NCI-H774 (cell line): Measurements from ENCODE around the gene SZT2.

ENCODE experiments used
- DNase-seq: peaks from one replicate; lab custom pipeline; 2025; lab: John Stamatoyannopoulos, UW

SZT2 gene

DNA sequence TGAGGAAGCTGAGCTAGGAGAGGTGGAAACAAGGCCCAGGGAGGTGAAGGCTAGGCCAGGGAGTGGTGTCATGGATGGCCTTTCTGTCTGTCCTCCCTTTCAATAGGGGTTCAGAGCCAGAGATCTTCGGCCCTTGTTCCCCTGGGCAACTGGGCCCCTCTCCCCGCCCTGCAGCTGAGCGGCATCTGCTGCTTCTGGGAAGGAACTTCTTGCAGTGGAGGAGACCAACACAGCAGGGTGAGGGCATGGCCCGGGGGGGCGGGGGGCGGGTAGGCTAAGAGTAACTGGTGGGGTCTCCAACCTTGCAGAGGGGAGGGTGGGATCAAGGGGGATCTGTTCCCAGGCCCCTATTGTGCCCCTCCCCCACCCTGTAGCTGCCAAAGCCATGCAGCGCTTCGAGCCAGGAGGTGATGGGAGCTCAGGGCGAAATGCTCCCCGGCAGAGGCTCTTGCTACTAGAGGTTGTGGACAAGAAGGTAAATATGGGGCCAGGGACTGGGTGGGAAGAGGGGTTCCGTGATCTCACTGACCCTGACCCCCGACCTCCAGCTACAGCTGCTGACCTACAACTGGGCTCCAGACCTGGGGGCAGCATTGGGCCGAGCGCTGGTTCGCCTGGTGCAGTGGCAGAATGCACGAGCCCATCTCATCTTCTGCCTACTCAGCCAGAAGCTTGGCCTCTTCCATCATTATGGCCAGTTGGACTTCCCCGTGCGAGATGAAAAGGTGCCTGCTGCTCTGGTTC is 52.4 kb downstream of the SZT2 start:
- DNase-seq, result no peak

DNA sequence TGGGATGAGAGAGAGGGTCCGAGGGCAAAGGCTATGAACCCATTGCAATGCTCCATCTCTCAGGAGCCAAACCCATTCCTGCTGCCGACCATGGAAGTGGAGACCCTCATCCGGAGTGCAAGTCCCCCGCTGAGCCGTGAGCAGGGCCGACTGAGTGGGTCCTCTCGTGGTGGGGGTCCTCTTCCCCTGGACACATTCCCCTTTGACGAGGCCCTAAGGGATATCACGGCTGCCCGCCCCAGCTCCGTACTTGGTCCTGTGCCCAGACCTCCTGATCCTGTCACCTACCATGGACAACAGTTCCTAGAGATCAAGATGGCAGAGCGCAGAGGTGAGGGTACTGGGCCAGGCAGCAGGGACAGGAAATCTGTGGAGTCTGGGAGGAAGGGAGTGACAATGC is 53.1 kb downstream of the SZT2 start:
- no peak for DNase-seq

DNA sequence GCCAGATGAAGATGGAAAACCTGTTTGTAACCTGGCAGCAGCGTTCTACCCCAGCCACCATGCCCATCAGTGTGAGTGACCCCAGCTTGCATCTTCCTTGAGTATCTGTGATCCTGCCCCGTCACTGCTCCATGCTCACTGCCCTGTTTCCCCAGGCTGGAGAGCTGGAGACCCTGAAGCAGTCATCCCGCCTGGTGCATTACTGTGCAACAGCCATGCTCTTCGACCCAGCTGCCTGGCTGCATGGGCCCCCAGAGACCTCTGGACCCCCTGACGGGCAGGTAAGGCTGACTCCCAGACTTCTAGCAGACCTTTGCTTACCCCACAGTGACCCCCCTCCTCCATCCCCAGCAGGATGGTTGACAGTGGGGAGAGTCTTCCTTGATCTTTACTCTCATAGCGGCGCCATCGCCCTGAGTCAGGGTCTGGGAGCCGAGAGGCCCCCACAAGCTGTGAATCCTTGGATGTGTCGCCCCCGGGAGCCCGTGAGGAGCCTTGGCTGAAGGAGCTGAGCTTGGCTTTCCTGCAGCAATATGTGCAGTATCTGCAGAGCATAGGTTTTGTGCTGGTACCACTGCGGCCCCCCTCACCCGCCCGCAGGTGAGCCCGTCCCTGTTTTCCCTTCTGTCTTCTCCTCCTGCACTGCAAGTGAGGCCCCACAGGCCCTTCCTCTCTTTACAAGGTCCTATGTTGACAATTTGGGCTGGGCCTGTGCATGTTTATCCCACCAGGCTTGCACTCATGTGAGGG is 53.7 kb downstream of the SZT2 start:
- DNase-seq, result no peak

DNA sequence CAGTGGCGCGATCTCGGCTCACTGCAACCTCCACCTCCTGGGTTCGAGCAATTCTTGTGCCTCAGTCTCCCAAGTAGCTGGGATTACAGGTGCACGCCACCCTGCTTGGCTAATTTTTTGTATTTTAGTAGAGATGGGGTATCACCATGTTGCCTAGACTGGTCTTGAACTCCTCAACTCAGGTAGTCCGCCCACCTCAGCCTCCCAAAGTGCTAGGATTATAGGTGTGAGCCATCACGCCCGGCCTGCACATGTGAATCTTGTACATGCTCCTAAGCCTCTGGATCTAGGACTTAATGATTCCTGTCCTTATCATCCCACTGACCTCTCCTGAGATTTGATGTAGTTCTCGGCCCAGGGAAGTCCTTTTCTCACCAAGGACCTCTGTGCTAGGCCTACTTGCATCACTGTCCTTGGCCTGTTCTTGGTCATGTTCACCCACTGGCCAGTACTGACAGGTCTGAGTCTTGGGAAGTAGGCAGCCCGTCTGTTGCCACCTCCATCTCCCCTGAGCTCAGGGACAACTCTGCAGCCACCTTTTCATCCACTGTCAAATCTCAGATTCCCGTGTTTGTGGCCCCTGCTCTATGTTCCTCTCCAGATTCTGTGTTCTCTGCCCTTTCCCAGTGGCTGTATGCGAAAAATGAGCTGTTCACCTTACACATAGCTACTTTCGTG is 54.6 kb downstream of the SZT2 start:
- no peak for DNase-seq

DNA sequence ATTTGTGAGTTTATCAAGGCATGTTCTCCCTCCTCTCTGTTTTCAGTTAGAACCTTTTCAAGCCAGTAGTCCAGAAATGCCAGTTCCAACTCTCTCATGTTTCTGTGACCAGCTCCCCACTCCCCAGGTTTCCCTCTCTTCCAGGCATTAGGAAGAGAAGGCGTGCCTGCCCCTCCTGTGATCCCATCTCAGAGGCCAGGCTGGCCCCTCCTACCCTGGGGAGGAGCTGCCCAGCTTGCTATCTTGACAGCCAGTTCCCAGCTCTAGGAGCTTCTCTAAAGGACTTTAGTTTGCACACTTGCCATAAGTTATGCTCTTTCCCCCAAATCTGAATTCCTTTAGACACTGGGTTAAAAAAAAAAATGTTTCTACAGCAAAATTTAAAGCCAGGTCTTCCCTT is 55.1 kb downstream of the SZT2 start:
- no peak for DNase-seq

DNA sequence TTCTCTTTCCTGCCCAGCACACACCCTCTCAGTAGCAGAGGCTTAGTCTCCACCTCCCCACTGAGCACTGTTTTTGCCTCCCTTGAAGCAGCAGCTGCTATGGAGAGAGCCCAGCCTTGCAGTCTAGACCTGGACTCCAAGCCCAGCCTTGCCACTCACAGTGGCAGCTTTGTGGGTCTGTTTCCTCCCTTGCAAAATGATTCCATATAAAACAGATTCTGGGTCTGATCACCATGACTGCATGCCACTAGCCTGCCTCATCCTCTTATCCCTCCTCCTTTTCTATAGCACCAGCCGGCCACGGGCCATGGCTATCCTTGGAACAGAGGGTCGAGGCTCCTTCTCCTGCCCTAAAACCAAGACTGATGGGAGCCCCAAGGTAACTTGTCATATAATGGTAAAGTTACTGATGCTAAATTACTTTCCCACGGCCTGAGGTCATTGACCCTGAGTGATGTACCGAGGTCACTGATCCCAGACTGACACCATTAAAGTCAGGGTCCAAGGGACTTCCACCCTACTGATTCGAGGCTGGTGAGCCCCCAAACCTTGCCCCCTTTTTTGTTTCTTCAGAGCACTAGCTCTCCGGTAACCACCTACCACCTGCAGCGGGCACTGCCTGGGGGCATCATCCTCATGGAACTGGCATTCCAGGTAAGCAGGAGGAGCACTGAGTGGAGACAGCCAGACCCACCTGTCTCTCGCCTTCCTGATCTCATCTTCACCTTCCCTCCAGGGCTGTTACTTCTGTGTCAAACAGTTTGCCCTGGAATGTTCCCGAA is 56.1 kb downstream of the SZT2 start:
- no peak for DNase-seq

DNA sequence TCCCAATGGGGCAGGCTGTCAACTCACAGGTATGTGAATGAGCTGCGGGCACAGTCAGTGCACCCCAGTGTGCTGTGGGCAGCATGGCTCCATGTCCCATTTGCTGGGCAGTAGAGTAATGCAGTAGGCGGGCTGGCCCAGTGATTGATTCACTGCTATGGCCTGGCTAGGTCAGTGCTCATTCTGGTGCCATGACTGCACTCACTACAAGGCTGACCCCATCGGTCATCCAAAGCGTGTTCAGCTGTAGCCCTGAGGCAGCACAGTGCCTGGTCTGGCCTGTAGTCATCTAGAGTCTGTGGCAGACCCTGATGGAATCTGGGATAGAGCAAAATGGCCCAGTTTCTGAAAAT is 56.7 kb downstream of the SZT2 start:
- no peak for DNase-seq

DNA sequence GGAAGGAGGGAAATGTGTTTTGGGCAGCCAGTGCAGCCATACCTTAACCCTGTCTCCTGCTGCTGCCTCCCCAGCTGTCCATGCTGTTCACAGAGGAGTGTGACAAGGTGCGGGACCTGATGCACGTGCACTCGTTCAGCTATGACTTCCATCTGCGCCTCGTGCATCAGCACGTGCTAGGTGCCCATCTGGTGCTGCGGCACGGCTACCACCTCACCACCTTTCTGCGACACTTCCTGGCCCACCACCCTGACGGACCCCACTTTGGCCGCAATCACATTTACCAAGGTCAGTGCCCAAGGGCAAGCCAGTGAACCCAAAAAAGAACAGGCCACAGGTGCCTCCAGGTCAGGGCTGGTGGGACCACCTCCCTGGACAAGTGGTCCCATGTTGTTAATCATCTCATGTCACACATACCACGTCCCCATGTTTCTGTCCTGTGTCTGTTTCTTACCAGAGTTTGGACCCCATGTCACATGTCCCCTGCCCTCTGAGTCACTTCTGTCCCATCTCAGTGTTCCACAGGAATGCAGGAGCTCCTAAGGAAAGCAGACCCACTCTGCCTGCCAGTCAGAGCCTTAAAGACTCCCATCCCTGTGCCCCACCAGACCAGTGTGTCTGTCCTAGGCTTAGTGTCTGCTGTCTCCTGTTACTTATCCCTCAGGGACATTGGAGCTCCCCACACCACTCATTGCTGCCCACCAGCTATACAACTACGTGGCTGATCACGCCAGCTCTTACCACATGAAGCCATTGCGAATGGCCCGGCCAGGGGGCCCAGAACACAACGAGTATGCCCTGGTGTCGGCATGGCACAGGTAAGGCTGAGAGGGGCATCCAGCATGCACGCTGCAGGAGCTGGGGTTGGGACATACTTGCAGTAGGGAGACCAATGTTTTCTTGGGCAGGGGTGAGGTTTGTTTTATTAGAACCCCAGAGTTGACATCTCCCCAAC is 57.5 kb downstream of the SZT2 start:
- DNase-seq, result no peak

DNA sequence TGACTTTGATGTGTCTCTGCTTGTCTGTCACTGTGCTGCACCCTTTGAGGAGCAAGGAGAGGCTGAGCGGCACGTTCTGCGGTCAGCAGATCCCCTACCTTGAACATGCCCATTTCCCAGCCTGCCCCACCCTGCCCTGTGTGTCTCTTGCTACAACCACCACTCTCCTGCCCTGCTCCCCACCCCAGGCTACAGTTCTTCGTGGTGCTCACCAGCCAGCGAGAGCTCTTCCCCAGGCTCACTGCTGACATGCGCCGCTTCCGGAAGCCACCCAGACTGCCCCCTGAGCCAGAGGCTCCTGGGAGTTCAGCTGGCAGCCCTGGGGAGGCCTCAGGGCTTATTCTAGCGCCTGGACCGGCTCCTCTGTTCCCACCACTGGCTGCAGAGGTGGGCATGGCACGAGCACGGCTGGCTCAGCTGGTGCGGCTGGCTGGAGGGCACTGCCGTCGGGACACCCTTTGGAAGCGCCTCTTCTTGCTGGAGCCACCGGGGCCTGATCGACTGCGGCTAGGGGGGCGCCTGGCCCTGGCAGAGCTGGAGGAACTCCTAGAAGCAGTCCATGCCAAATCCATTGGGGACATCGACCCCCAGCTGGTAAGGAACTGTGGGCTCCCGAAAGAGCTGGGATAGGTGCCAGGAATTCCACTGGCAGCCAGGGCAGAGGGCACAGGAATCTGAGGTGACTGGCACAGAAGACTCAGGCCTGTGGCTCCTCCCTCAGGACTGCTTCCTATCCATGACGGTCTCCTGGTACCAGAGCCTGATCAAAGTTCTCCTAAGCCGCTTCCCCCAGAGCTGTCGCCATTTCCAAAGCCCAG is 58.4 kb downstream of the SZT2 start:
- no peak for DNase-seq

DNA sequence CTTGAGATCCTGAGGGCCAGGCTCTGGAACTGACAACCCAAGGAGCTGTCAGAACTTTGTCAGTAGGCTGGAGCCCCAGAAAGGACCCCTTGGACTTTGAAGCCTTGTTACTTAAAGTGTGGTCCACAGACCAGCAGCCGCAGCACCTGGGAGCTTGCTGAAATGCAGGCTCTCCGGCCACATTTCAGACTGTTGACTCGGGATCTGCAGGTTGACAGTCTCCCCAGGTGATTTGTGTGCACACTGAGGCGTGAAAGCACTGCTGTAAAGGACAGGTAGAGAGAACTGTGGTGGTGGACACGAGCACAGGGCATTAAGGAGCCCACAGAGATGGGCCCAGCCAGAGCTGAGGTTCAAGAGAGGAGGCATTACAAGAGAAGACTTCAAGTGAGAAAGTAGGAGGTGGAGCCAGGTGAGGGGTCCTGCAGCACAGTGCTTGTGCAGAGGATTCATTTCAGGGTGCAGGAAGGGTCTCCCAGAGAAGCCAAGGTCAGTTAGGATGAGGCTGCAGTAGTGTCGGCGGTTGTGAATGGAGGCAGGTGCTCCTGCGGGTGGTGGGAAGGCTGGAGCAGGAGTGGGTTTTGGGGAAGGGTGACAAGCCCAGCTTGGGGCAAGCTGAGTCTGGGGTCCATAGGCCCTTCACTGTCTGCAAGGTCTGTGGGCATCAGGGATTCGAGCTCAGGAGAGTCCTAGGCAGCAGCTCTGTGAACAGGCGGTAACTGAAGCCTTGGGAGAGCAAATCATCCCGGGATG is 59.4 kb downstream of the SZT2 start:
- no peak for DNase-seq

DNA sequence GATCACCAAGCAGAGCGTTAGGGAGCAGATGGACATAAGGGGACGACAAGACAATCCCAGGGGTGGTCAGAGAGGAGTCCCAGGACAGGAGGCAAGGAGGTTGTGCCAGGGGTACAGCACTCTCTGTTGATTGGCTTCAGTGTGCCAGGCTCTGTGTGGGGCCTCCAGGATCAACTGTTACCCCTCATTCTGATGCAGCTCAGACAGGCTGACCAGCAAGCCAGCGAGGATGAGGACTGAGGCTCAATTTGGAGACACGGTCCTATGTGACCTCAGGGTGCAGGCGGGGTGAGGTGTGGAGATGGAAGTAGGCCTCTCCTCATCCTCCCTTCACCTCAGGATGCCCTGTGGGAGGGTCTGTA is 60.0 kb downstream of the SZT2 start:
- no peak for DNase-seq

DNA sequence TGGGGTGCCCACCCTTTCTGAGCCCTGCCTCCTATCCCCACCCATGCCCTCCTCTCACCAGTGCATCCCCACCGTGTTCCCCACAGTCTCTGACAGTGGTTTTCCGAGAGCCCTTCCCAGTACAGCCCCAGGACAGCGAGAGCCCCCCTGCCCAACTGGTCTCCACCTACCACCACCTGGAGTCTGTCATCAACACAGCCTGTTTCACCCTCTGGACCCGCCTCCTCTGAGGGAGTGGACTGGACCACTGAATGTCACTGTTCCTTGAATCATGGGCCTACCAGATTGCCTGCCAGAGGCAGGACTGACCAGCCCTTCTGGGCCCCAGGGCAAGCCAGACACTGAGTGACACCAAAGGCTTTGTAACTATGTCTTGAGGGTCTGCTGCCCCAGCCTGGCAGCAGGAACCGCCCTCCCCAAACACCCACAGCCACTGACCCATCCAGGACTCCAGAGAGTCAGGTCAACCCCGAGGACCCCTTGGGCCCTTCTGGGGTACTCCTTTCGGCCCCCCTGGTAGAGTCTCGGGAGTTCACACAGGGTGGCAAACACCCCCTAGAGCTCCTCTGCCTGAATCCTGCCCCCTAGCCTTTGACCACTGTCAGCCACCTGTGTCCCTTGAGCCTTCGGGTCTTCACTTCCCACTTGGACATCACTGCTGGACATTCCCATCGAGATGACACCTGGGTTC is 60.7 kb downstream of the SZT2 start:
- DNase-seq, result no peak

DNA sequence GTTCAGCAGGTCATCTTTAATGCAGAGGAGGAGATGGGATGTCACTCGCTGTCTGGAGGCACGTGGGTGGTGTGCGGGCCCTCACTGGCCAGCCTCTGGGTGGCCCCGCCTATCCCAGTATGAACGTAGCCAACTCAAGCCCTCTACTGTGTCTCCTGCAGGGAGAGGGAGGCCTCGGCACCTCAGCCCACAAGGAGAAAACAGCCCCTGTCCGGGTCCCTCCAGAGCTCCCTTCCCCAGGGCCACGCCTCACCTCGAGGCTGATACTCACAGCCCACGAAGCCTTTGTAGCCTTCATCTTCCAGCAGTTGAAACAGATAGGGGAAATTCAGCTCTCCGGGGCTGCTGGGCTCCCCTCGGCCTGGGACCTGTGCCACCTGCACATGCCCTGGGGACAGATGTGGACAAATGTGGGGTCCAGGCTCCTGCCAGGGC is 61.5 kb downstream of the SZT2 start:
- DNase-seq, result no peak

DNA sequence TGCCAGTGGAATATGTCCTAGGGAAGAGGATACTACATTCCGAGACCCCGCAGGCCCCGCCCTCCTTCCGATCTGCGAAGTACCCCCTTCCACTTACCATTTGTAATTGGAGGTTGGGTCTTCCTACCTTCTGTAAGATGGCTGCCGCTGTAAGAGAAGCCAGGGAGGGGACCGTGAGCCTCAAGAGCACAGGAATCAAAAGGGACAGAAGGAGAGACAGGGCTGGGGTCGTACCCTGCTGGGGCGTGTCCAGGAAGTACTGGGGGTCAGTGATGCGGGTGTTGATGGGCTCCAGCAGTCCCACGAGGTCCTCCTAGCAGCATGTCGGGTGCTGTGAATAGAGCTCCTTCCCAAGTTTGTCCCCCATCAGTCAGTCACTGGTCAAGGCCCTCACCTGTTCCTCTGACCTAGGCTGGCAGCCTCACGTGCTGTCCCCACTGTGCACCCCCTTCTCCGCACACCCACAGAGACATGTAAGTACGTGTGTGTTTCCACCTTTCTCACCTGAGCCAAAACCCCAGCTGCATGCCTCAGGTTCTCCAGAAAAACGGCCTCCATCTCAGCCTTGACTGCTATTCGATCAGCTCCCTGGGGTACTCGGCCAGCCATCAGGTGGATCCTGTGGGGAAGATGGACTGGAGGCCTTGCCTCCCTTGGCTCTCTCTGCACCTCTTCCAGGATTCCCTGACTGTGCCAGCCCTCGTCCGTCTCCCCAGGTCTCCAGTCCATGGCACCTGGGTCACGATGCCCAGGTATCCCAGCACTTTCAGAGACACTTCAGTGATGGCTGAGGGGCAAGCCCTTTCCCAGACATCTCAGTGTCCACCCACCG is 62.2 kb downstream of the SZT2 start:
- DNase-seq, result no peak

DNA sequence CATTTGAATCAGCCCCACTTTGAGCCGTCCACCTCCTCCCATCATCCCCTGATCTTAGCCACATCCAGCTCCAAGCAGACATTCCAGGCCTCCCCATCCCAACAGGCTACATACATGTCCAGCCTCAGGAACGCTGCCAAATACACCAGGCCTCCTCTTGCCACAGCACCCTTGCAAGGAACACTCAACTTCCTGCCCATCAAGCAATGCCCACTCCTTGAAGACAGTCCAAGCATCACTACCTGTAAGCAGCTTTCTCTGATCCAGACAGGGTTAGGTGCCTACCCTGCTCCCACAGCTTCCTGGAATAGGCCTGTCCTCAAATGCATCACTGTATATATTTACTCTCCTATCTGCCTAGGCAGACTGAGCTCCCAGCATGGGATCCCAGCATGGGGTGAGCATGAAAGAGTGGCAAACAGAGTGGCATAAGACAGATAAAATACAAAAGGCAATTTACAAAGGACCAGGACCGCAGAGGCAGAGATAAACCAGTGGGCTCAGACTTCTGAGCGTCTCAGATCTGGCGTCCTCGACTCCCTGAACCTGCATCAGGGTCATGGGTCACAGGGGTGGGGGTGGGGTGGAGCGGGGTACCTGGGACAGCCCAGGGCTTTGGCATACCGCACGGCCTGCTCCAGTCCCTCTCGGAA is 63.2 kb downstream of the SZT2 start:
- DNase-seq, result peak; percentile 51

DNA sequence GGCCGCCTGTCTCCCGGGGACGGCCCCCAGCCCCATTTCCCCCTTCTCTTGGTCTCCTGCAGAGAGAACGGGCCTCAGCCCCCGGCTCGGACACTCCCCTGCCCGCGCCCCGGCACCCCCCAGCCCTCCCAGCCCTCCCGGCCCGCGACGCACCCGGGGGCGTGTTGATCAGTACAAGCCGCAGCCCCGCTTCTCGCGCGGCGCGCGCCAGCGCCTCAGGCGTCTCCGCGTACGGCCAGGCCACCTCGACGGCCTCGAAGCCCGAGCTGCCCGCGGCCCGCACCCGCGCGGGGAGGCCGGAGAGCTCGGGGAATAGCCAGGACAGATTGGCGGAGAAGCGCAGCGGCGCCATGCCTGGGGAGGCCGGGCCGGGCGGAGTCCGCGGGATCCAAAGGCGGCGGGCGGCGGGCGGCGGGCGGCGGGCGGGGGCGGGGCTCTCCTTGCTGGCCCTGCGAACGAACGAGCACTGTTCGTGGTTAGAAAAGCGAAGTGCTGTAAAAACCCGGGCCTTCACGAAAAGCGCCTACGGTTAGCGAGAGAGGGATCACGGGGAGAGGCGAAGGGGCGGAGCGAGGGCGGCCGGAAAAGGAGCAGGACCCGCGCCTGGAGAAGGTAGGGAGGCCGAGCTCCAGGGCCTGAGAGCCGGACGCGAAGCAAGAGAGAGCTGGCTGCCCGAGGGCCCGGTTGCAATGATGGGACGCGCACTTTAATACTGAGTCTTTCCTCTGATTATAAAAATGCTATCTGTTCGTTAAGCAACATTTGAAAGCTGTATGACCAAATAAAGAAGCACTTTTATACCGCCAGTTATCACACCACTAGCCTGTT is 64.0 kb downstream of the SZT2 start, which contains the start of gene HYI:
HYI (minus strand) TSS at position 490 of the 828 bp plus-strand sequence; CDS start at position 352, 138 bp downstream.
- peak; percentile 94 for DNase-seq
